GM19324 (cell line): ENCODE results near the gene CDH5.
"Not testable (repeated sequence)": the region's sequence is repeated elsewhere in the genome, so short reads cannot be mapped to it uniquely, and the experiment has no call there.

Experiments
- ATAC-seq: cut with Tn5 transposase; IDR thresholded peaks from one replicate; pipeline ENCODE4 v1.9.1; 2021; ENCODE audit warnings: mild to moderate bottlenecking, moderate library complexity; ENCODE audit not compliant: unreplicated experiment, low FRiP score

Gene CDH5, protein sequence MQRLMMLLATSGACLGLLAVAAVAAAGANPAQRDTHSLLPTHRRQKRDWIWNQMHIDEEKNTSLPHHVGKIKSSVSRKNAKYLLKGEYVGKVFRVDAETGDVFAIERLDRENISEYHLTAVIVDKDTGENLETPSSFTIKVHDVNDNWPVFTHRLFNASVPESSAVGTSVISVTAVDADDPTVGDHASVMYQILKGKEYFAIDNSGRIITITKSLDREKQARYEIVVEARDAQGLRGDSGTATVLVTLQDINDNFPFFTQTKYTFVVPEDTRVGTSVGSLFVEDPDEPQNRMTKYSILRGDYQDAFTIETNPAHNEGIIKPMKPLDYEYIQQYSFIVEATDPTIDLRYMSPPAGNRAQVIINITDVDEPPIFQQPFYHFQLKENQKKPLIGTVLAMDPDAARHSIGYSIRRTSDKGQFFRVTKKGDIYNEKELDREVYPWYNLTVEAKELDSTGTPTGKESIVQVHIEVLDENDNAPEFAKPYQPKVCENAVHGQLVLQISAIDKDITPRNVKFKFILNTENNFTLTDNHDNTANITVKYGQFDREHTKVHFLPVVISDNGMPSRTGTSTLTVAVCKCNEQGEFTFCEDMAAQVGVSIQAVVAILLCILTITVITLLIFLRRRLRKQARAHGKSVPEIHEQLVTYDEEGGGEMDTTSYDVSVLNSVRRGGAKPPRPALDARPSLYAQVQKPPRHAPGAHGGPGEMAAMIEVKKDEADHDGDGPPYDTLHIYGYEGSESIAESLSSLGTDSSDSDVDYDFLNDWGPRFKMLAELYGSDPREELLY

DNA sequence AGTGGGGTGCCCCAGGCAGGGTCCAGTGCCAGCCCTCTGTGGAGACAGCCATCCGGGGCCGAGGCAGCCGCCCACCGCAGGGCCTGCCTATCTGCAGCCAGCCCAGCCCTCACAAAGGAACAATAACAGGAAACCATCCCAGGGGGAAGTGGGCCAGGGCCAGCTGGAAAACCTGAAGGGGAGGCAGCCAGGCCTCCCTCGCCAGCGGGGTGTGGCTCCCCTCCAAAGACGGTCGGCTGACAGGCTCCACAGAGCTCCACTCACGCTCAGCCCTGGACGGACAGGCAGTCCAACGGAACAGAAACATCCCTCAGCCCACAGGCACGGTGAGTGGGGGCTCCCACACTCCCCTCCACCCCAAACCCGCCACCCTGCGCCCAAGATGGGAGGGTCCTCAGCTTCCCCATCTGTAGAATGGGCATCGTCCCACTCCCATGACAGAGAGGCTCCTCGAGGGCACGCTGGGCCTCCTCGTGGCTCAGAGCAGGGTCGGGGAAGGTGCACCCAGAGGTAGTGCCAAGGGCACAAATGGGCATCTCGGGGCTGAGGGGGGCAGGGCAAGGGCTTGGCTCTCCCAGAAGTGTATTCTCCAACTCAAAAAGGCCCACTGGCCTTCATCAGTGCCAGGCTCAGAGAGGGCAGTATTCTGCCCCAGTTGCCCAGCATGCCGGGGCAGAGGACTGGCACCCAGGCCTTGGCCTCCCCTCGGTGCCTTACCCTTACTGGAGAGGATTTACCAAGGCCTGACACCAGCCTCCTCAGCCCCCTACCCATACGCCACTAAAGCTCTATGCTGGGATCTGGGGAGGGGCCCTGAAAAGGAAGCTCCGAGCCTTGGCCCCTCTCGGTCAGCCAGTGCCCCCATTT, at the start of gene CDH5:
CDH5 (plus strand) TSS at position 259 of the 867 bp plus-strand sequence. CDS start 12,647 bp downstream, outside the sequence.
- no peak for ATAC-seq

DNA sequence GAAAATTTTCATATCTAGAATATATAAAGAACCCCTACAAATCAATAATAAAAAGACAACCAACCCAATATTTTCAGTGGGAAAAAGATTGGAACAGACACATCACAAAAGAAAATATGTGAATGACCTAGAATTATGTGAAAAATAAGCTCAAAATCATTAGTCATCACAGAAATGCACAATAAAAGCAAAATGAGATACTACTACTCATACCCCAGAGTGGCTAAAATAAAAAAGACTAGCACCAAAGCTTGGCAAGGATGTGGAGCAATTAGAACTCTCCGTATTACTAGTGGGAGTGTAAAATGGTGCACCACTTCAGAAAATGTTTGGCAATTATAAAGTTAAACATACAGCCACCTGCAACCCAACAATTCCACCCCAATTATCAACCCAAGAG, 48.0 kb upstream of the CDH5 start:
- no peak for ATAC-seq

DNA sequence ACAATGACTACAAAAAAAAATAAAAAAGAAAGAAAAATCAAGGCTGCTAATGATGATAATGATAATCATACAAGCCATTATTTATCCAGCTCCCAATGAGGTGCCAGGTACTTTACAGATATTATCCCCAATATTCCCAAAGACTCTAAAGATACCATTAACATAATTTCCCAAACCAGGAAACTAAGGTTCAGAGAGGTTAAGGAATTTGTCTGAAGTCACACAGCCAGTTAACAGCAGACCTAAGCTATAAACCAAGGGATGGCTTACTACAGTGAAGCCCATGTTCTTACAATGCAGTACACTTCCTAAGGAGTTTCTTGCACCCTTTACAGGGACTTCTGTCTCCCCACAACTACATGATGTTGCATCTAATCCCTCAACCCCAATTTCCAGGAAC, 45.7 kb upstream of the CDH5 start:
- ATAC-seq: no peak

DNA sequence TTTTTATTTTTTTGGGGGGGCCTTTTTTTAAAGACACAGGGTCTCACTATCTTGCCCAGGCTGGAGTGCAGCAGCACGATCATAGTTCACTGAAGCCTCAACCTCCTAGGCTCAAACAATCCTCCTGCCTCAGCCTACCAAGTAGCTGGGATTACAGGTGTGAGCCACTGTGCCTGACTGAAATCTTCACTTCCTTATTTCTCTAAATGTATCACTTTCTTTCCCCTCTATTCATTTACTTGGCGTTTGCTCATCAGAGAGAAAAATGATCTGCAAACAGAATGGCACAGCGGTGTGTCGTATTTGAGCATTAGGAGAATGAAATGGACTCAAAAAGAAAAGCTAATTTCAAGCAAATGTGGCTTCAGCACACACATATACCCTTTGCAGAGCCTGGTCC, 44.3 kb upstream of the CDH5 start:
- peak; percentile 64 for ATAC-seq

DNA sequence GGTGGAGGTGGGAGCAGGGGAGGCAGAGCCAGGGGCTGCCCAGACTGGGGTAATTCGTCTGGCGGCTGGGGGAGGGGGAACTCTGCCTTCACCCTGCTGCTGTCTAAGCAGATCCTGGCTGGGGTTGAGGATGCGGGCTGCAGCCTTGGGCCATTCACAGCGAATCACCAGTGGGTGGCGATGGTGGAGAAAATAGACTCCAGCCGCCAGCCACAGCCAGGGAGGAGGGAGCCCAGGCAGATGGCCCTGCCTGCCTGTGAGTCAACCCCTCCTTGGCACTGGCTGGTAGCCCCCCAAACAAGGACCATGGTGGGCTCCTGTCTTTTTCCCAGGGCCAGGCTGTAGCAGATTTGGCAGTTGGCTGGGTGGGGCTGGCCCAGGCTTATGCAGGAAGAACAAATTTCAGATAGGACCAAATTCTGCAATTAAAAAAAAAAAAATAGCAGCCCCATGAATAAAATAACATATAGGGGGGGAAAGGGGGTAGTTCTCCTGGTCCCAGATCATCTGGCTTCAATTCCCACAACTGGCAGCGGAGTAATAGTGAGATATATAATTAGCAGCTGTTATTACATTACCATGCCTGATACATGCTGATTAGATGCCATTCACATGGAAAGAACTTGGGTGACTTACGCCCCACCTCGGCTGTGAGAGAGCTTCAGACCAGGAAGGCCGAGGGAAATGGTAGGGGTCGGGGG, 41.5 kb upstream of the CDH5 start:
- no peak for ATAC-seq

GRCh38 chr16:66325717-66326376, 40.6 kb upstream of the CDH5 start:
- ATAC-seq: no peak

DNA sequence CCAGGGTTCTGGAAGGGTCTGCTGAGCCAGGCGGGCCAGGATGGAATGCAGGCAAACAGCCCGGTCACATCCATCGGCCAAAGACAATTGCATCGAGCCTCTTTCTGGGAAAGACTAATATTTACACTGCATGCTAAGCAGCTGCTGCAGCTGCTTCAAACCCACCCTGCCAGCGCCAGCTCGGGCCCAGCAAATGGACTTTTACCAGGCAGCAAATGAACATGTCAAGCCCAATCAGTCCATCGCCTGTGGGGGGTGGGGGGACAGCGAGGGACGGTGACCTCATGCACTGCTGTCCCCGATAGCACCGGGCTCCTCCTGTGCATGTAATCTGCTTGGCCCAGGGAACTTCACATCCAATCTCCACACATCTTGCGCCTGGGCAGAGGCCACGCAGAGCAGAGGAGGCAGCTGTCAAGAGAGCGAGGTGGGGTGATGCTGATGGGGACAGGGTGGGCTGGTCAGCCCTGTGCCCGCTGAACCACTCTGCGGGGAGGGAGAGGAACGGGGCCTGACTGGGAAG, 39.4 kb upstream of the CDH5 start:
- no peak for ATAC-seq

DNA sequence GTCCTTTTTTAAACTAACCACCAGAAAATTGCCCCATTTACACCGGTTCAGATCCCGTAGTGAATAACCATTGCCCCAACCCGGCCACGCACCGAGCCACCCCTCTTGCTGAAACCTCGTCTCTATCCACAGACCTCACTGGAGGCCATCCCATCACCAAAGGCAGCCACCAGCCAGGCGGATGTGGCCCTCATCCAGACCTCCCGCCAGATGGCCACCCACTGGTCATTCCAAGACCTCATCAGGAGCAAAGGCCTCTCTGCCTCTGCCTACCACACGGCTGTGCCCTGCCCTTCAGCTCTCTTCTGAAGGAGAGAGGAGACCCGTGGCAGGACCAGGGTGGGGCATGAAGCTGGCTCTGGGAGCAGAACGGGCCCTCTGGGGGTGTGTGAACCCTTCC, 38.2 kb upstream of the CDH5 start:
- no peak for ATAC-seq

DNA sequence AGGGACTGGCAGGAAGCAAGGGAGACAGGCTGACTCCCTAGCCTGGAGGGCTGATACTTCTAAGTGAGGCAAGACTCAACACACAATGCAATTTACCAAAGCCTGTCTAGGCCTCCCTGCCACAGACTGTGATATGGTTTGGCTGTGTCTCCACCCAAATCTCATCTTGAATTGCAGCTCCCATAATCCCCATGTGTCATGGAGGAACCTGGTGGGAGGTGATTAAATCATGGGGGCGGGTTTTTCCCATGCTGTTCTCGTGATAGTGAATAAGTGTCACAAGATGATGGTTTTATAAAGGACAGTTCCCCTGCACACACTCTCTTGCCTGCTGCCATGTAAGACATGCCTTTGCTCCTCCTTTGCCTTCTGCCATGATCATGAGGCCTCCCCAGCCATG, 35.0 kb upstream of the CDH5 start:
- not testable (repeated sequence) for ATAC-seq

DNA sequence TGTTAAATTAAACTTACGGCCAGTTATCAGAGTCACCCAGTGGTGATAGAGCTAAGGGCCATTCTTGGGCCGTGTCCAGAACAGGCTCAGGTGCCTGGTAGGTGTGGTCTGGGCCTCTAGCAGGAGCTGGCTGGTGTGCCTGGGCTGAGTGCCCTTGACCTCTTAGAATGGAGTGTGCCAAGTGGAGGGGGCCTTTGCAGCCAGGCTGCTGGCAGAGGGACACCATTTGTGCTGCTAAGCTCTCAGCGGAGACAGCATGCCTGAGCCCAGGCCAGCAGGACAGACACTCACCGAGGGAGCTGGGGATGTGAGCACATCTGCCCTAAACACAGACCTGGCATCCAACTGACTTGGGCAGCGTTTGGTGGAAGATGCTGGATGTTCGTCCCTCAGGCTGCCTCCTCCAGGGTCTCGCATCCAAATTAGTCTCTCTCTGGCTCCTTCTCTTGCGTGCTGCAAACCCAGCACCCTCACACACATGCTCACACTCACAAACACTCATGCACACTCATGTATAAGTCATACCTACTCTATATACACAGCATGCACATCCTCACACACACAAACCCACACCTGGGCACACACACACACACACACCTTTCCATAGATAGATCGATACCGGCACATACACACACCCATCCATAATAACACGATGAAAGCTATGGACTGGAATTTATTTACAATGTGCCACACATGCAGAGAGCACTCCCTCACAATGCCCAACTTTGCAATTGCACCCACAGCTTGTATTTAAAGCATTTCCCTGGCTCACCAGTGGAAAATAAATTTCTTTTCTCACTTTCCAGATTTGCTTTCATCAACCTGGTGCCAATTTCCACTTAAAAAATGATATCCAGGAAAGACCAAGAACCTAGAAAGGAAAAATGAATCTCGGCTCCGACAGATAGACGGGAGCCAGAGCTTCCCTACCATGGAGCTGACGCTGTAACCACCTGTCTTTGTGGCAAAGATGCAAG, 33.6 kb upstream of the CDH5 start:
- ATAC-seq: no peak

- no peak for ATAC-seq
Observed at GRCh38 chr16:66334853-66335574, 31.5 kb upstream of the CDH5 start.

DNA sequence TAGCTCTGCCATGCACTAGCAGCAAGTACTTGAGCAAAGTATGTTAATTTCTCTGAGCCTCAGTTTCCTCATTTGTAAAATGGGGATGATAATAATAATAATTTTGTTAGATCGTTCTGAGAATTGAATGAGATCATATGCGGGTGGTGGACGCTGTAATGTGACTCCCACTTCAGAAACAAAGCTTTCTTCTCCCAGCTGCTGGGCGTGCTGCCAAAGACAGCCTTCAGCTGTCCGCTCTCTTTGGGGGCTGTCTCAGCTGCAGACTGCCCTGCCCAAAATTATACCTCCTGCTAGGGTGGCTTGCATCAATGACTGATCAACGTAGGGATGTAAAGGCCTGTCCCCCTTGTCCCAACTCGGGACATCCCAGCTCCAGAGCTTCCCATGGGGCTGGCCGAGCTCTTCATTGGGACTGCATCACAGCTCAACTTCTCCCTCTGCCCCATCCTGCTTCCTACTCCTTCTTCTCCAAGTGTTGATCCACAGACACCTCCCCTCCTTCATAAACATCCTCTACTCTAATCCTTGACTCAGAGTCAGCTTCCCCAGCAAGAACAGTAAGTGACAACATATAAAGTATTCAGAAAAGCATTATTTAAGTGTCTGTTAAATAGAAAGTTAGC, 30.7 kb upstream of the CDH5 start:
- ATAC-seq: no peak

- no peak for ATAC-seq
Observed at GRCh38 chr16:66337463-66338188, 28.9 kb upstream of the CDH5 start.

DNA sequence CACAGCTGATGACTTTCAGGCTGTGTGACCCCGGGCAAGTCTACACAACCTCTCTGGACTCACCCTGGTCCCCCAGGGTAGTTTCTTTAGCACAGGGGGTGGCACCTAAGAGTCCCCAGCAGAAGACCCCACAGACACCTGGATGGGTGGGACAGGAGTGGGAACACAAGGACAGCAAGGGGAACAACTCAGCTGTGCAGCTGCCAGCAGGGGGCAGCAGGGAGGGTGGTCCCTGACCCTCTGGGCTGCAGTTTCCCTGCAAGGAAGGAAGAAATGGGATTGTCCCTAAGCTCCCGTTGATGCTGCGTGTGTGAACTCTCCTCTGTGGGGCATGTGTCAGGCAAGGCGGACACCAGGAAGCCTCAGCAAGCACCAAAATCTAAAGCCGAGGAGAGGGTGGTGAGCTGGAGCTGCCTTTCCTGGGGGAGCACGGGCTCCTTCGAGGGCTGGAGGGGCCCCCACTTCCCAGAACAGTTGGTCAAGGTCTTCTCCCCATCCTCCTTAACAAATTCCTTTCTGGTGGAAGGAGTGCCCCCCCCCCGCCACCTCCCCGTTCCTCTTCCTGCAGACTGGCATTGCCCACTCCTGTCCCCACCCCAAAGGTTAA, 24.1 kb upstream of the CDH5 start:
- ATAC-seq: no peak

GRCh38 chr16:66344533-66345145, 21.9 kb upstream of the CDH5 start:
- no peak for ATAC-seq

- ATAC-seq: no peak
Observed at GRCh38 chr16:66346221-66346620, 20.3 kb upstream of the CDH5 start.
